K562 (cell line): ENCODE data around the gene LRRC15. TPM values are rescaled to one million over a fixed set of nuclear protein-coding genes. Genes with fewer than 3 reads are reported as not detected.

ENCODE experiments used
- ATF3 ChIP-seq, 2 experiments: fragments of 450-650 bp in 1 of 2; sonication (generic) in 1 of 2; formaldehyde crosslinking in 1 of 2; IDR thresholded peaks in 1 of 2; conservative IDR thresholded peaks in 1 of 2; 2 replicates each; pipeline versions ENCODE4 v1.6.1 to v1.8.1; 2016 to 2023; ENCODE audit warnings: mild to moderate bottlenecking in 2 of 2, moderate library complexity in 2 of 2, inconsistent platforms in 1 of 2, missing genetic modification reagents in 1 of 2
- CBX2 ChIP-seq: fragments of 200-600 bp; sonication (generic); IDR thresholded peaks from one replicate; pipeline ENCODE4 v1.6.1; 2012; ENCODE audit warnings: mild to moderate bottlenecking, low read length, inconsistent platforms; ENCODE audit not compliant: insufficient read depth, poor library complexity, severe bottlenecking
- CHD1 ChIP-seq: fragments of 200-600 bp; sonication (generic); IDR thresholded peaks from one replicate; pipeline ENCODE4 v1.6.1; 2012; ENCODE audit warnings: mild to moderate bottlenecking, moderate library complexity, low read length, inconsistent platforms
- GABPA ChIP-seq: fragments of 200-800 bp; sonication (Bioruptor generic); conservative IDR thresholded peaks from 2 replicates; pipeline ENCODE4 v1.6.1; 2016; ENCODE audit warnings: low read depth, missing genetic modification characterization, missing compliant biosample characterization
- IRF9 ChIP-seq: fragments of 450-650 bp; IDR thresholded peaks from 2 replicates; pipeline ENCODE4 v1.6.1; 2016; ENCODE audit warnings: missing biosample characterization, missing genetic modification characterization
- NCOA1 ChIP-seq: fragments of 450-650 bp; IDR thresholded peaks from 2 replicates; pipeline ENCODE4 v1.6.1; 2016; ENCODE audit warnings: low read depth
- NFE2L1 ChIP-seq: fragments of 450-650 bp; IDR thresholded peaks from 2 replicates; pipeline ENCODE4 v1.6.1; 2016; ENCODE audit warnings: missing genetic modification characterization, low read depth, mild to moderate bottlenecking, missing compliant biosample characterization, moderate library complexity, borderline replicate concordance
- PBX2 ChIP-seq, 2 experiments: IDR thresholded peaks in 1 of 2; conservative IDR thresholded peaks in 1 of 2; 2 replicates each; pipeline ENCODE4 v1.6.1; 2016; ENCODE audit warnings: low read depth in 2 of 2, mild to moderate bottlenecking in 1 of 2, missing compliant biosample characterization in 1 of 2, missing genetic modification characterization in 1 of 2, moderate library complexity in 1 of 2
- PHB ChIP-seq: fragments of 250-450 bp; sonication (Bioruptor Pico); IDR thresholded peaks from 2 replicates; pipeline ENCODE4 v1.5.0; 2021
- RREB1 ChIP-seq: fragments of 250-450 bp; sonication (Bioruptor Pico); IDR thresholded peaks from 2 replicates; pipeline ENCODE4 v1.4.0; 2020
- TBP ChIP-seq: optimal IDR thresholded peaks from 2 replicates; pipeline ENCODE3; 2011; ENCODE audit warnings: low read depth, low read length, improper control_type of control experiment
- ZNF133 ChIP-seq: fragments of 250-450 bp; sonication (Bioruptor Pico); IDR thresholded peaks from 2 replicates; pipeline ENCODE4 v1.4.0; 2020; ENCODE audit warnings: mild to moderate bottlenecking
- ZNF274 ChIP-seq: IDR thresholded peaks from 2 replicates; pipeline ENCODE4 v1.6.1; 2011; ENCODE audit warnings: low read depth, mild to moderate bottlenecking, low read length, moderate library complexity, borderline replicate concordance
- ZNF384 ChIP-seq: IDR thresholded peaks from 2 replicates; pipeline ENCODE4 v1.6.1; 2012; ENCODE audit warnings: low read depth, low read length, improper control_type of control experiment
- polyA plus RNA-seq, 8 experiments: library from polyadenylated mRNA; depleted of rRNA in 4 of 8; stranded (reverse) in 5 of 8; unstranded in 3 of 8; fragments of >200 nt; fragmentation: Nextera tagmentation in 2 of 8; fragmentation: Illumina TruSeq in 1 of 8; extraction: Ambion mirVana in 2 of 8; extraction: Trizol in 1 of 8; gene quantifications; 2 replicates each; pipeline versions ENCODE4 v1.2.1 to v1.2.3, GENCODE V29; 2011 to 2014; ENCODE audit warnings: inconsistent platforms in 1 of 8, missing spikeins in 1 of 8
- total RNA-seq, 7 experiments: library from RNA; depleted of rRNA in 6 of 7; stranded (reverse); fragments of >200 nt in 6 of 7; fragmentation: Illumina TruSeq in 2 of 7; extraction: Trizol in 2 of 7; gene quantifications; 2 replicates each; pipeline versions ENCODE4 v1.2.1 to v1.2.3, GENCODE V29; 2011 to 2021; ENCODE audit warnings: low replicate concordance in 1 of 7

The LRRC15 gene
- total and polyA plus RNA-seq, 9 of the 15 experiments (the other 6 are each of a cell fraction or from before 2014, with no cell fraction given), result not detected

GRCh38 chr3:194326192-194326967, 43.2 kb downstream of the LRRC15 start (continued):
- no peak for TF ChIP-seq RREB1 (CRISPR knock-in tag)
- TF ChIP-seq ATF3 (IDR thresholded peaks at IDR 0.05), result no peak
- no peak for TF ChIP-seq ATF3 (CRISPR knock-in tag; conservative IDR thresholded peaks at IDR 0.05)
- no peak for TF ChIP-seq TBP
- TF ChIP-seq PHB (CRISPR knock-in tag), result no peak
- no peak for TF ChIP-seq CHD1
- no peak for TF ChIP-seq ZNF384
- TF ChIP-seq NCOA1, result peak; percentile 47; the same call in 1 of the 2 replicates
- TF ChIP-seq PBX2 (CRISPR knock-in tag; IDR thresholded peaks at IDR 0.05; ENCODE audit: low read depth), result no peak
- TF ChIP-seq PBX2 (tag; conservative IDR thresholded peaks at IDR 0.05; ENCODE audit: low read depth), result no peak
- TF ChIP-seq ZNF274, result no peak
- no peak; the same call in 1 of the 2 replicates for TF ChIP-seq NFE2L1 (tag)
- no peak for TF ChIP-seq ZNF133 (CRISPR knock-in tag)
- TF ChIP-seq IRF9 (tag), result peak; percentile 59
- TF ChIP-seq CBX2, result no peak
- no peak for TF ChIP-seq GABPA (tag)
